Neuronal stem cell (in vitro differentiated cells): ENCODE data around the gene FOXD1.

Experiments
- DNase-seq: peaks from one replicate; pipeline ENCODE4 v3.0.0-alpha.2; 2013; ENCODE audit warnings: low spot score
- H2AFZ ChIP-seq: one replicate; pipeline ENCODE4 v1.6.1; 2013; ENCODE audit warnings: mild to moderate bottlenecking, low read length, inconsistent platforms
- H2AK5ac ChIP-seq: 2 replicates; pipeline ENCODE4 v1.6.1; 2013; ENCODE audit warnings: low read depth, mild to moderate bottlenecking, inconsistent platforms, low read length, moderate library complexity, mixed read lengths
- H2BK120ac ChIP-seq: 2 replicates; pipeline ENCODE4 v1.6.1; 2013; ENCODE audit warnings: low read depth, mild to moderate bottlenecking, inconsistent platforms, low read length, moderate library complexity, mixed read lengths
- H2BK12ac ChIP-seq: one replicate; pipeline ENCODE4 v1.6.1; 2013; ENCODE audit warnings: low read length, inconsistent platforms
- H2BK15ac ChIP-seq: 2 replicates; pipeline ENCODE4 v1.6.1; 2013; ENCODE audit warnings: mild to moderate bottlenecking, low read length, inconsistent platforms, mixed read lengths
- H2BK5ac ChIP-seq: one replicate; pipeline ENCODE4 v1.6.1; 2013; ENCODE audit warnings: inconsistent platforms, mild to moderate bottlenecking, low read length, moderate library complexity
- H3K14ac ChIP-seq: one replicate; pipeline ENCODE4 v1.6.1; 2013; ENCODE audit warnings: low read length, inconsistent platforms
- H3K18ac ChIP-seq: 2 replicates; pipeline ENCODE4 v1.6.1; 2013; ENCODE audit warnings: low read length, inconsistent platforms
- H3K23ac ChIP-seq: 2 replicates; pipeline ENCODE4 v1.6.1; 2013; ENCODE audit warnings: low read depth, mild to moderate bottlenecking, mixed read lengths, low read length, inconsistent platforms; ENCODE audit not compliant: poor library complexity
- H3K27ac ChIP-seq: replicated peaks from 3 replicates; pipeline ENCODE4 v1.5.1; 2013; ENCODE audit warnings: low read length, inconsistent platforms
- H3K27me3 ChIP-seq, 3 experiments: 2 replicates each; pipeline ENCODE4 v1.6.1; 2013; ENCODE audit warnings: low read length in 3 of 3, mild to moderate bottlenecking in 2 of 3, inconsistent platforms in 1 of 3, low read depth in 1 of 3, mixed read lengths in 1 of 3, moderate library complexity in 1 of 3; ENCODE audit not compliant: control insufficient read depth in 3 of 3, insufficient read depth in 3 of 3
- H3K36me3 ChIP-seq, 2 donors: replicated peaks in 1 of 2; 2 replicates each; pipeline ENCODE4 v1.6.1; 2013; ENCODE audit warnings: low read length in 2 of 2; ENCODE audit not compliant: control insufficient read depth in 2 of 2, insufficient read depth in 2 of 2
- H3K4ac ChIP-seq: 2 replicates; pipeline ENCODE4 v1.6.1; 2013; ENCODE audit warnings: inconsistent platforms, mild to moderate bottlenecking, low read length, moderate library complexity
- H3K4me1 ChIP-seq, 2 donors: 1 replicate in 1 of 2; 2 replicates in 1 of 2; pipeline ENCODE4 v1.6.1; 2013; ENCODE audit warnings: low read length in 2 of 2, low read depth in 1 of 2; ENCODE audit not compliant: control insufficient read depth in 2 of 2, insufficient read depth in 1 of 2
- H3K4me2 ChIP-seq: one replicate; pipeline ENCODE4 v1.6.1; 2013; ENCODE audit warnings: mild to moderate bottlenecking, low read length, inconsistent platforms; ENCODE audit not compliant: insufficient read depth, poor library complexity, severe bottlenecking
- H3K4me3 ChIP-seq, 2 donors: 2 replicates each; pipeline ENCODE4 v1.5.1; 2013; ENCODE audit warnings: low read length in 2 of 2, mild to moderate bottlenecking in 2 of 2, inconsistent platforms in 1 of 2, moderate library complexity in 1 of 2
- H3K79me1 ChIP-seq: one replicate; pipeline ENCODE4 v1.6.1; 2013; ENCODE audit warnings: low read depth, mild to moderate bottlenecking, inconsistent platforms, low read length, moderate library complexity
- H3K9ac ChIP-seq: one replicate; pipeline ENCODE4 v1.6.1; 2013; ENCODE audit warnings: mild to moderate bottlenecking, low read depth, low read length, inconsistent platforms; ENCODE audit not compliant: poor library complexity
- H3K9me3 ChIP-seq, 2 donors: replicated peaks in 1 of 2; 2 replicates each; pipeline versions ENCODE3 to v1.6.1; 2013; ENCODE audit warnings: low read length in 2 of 2, mild to moderate bottlenecking in 2 of 2, inconsistent platforms in 1 of 2, low read depth in 1 of 2, mixed read lengths in 1 of 2, moderate library complexity in 1 of 2; ENCODE audit not compliant: control insufficient read depth in 2 of 2, insufficient read depth in 1 of 2
- H4K8ac ChIP-seq: one replicate; pipeline ENCODE4 v1.6.1; 2013; ENCODE audit warnings: low read depth, mild to moderate bottlenecking, inconsistent platforms, low read length, moderate library complexity
- H4K91ac ChIP-seq: one replicate; pipeline ENCODE4 v1.6.1; 2013; ENCODE audit warnings: low read length, low read depth, mild to moderate bottlenecking, inconsistent platforms; ENCODE audit not compliant: poor library complexity
- WGBS, 2 donors: extraction: QIAGEN DNeasy Blood & Tissue Kit; methylation state at CpG; one replicate each; pipeline ENCODE4 v1.1.7; 2013; ENCODE audit warnings: missing lambda C conversion rate in 2 of 2, mixed read lengths in 1 of 2; ENCODE audit not compliant: insufficient read length in 2 of 2, insufficient replicate concordance in 1 of 2; ENCODE audit errors: extremely low coverage in 2 of 2; 5-methylcytosine and 5-hydroxymethylcytosine counted together

FOXD1 gene

DNA sequence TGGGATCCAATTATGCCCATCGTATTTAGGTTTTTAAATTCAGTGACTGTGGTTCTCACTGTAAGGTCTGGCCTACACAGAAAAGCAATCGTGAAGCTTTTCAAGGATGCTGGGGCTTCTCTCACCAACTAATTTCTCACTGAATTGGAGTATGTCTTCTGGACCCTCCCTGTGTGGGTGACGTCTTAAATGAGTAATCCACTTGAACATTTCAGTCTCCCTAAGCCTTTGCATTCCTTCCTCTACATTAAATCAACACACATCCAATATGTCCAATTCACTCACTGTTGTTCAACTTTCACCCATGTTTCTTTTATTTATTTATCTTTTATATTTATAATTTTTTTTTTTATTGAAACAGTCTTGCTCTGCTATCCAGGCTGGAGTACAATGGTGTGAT, 37.1 kb upstream of the FOXD1 start:
- Histone ChIP-seq H2BK120ac (no peak overlapping the region), H3K4me2 (no peak overlapping the region), H3K4me1 (peaks cover 0 to 2% of the 10 kb centered on the region in 2 donors), H2BK5ac (no peak overlapping the region), H3K18ac (no peak overlapping the region), H4K91ac (no peak overlapping the region), H3K27me3 (peaks cover 0 to 53% (median 0%) of the 10 kb centered on the region in 3 experiments), H3K9ac (no peak overlapping the region), H2AFZ (no peak overlapping the region), H3K4ac (no peak overlapping the region), H3K36me3 (no peaks in the 10 kb centered on the region), H3K27ac (no peak overlapping the region), H4K8ac (no peak overlapping the region), H2BK12ac (no peak overlapping the region), H2AK5ac (no peak overlapping the region), H2BK15ac (no peak overlapping the region), H3K14ac (no peak overlapping the region), H3K9me3 (no peaks in the 10 kb centered on the region), H3K79me1 (no peaks in the 10 kb centered on the region), H3K23ac (no peak overlapping the region), H3K4me3 (no peak overlapping the region)
- WGBS, 2 donors, result no CpG with 5 or more reads among the region's 3 CpGs
- DNase-seq, result no peak

DNA sequence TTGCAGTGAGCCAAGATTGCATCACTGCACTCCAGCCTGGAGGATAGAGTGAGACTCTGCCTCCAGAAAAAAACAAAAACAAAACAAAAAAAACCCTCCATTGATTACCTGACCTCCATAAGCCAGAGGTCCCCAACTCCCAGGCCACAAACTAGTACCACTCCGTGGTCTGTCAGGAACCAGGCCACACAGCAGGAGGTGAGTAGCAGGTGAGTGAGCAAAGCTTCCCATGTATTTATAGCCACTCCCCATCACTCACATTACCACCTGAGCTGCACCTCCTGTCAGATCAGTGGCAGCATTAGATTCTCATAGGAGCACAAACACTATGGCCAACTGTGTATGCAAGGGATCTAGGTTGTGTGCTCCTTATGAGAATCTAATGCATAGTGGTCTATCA, 35.9 kb upstream of the FOXD1 start:
- Histone ChIP-seq H2AFZ (no peak overlapping the region), H4K91ac (no peak overlapping the region), H3K27me3 (peaks cover 0 to 60% (median 0%) of the 10 kb centered on the region in 3 experiments), H2BK120ac (no peak overlapping the region), H3K14ac (no peak overlapping the region), H3K9ac (no peak overlapping the region), H3K18ac (no peak overlapping the region), H3K23ac (no peak overlapping the region), H4K8ac (no peak overlapping the region), H3K4me1 (peaks cover 0 to 2% of the 10 kb centered on the region in 2 donors), H3K27ac (no peak overlapping the region), H2BK5ac (no peak overlapping the region), H3K4me2 (no peak overlapping the region), H2BK15ac (no peak overlapping the region), H3K79me1 (no peaks in the 10 kb centered on the region), H2BK12ac (no peak overlapping the region), H2AK5ac (no peak overlapping the region), H3K4ac (no peak overlapping the region), H3K4me3 (no peak overlapping the region), H3K36me3 (no peaks in the 10 kb centered on the region), H3K9me3 (no peaks in the 10 kb centered on the region)
- no CpG with 5 or more reads among the region's 1 CpG for WGBS, 2 donors
- DNase-seq, result no peak

GRCh38 chr5:73483676-73484075, 35.1 kb upstream of the FOXD1 start:
- H3K4me2 ChIP-seq, result no peak overlapping the region
- no peak overlapping the region for H4K8ac ChIP-seq
- no peak overlapping the region for H3K9ac ChIP-seq
- H3K9me3 ChIP-seq, result no peaks in the 10 kb centered on the region
- H3K4me3 ChIP-seq, result no peak overlapping the region
- no peak overlapping the region for H2BK5ac ChIP-seq
- no peaks in the 10 kb centered on the region for H3K36me3 ChIP-seq
- no CpG with 5 or more reads among the region's 4 CpGs for WGBS, 2 donors
- no peak overlapping the region for H2AK5ac ChIP-seq
- H2BK15ac ChIP-seq, result no peak overlapping the region
- H3K18ac ChIP-seq, result no peak overlapping the region
- no peak for DNase-seq
- H4K91ac ChIP-seq, result no peak overlapping the region
- H3K23ac ChIP-seq, result no peak overlapping the region
- H2BK12ac ChIP-seq, result no peak overlapping the region
- H2AFZ ChIP-seq, result no peak overlapping the region
- H3K4me1 ChIP-seq, result peaks cover 0 to 2% of the 10 kb centered on the region in 2 donors
- H3K14ac ChIP-seq, result no peak overlapping the region
- no peaks in the 10 kb centered on the region for H3K79me1 ChIP-seq
- H3K4ac ChIP-seq, result no peak overlapping the region
- H2BK120ac ChIP-seq, result no peak overlapping the region
- peaks cover 0 to 54% (median 0%) of the 10 kb centered on the region in 3 experiments for H3K27me3 ChIP-seq
- H3K27ac ChIP-seq, result no peak overlapping the region

DNA sequence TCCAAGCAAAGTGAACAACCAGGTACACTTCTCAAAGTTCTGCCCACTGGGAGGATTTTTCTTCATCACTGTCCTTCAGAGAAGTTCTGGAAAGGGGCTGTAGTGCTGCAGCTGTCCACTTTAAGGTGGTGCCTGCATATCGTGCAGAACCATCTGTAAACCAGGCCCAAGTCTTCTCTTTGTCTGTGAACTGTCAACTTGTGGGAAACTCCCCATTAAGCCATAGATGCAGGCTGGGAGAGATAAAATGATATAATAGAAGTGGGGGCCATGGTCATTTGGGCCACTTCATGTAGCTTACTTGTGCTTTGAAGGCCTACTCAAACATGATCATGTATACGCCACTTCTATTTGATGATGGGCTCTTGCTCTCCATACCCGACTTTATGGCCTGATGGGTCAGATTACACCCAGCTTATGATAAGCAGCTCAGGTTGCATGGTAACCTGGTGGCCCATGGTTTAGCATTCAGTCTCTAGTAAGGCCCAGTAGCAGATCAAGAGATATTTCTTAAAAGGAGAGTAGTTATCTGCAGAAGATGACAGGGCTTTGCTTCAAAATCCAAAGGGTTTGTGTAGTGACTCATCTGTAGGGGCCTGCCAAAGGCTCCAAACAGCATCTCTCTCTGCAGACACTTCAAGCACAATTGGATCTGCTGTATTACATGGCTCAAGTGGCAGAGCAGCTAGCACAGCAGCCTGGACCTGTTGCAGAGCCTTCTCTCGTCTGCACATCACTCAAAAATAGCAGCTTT, 34.0 kb upstream of the FOXD1 start:
- H3K14ac ChIP-seq, result no peak overlapping the region
- no peaks in the 10 kb centered on the region for H3K9me3 ChIP-seq
- no peak overlapping the region for H2AK5ac ChIP-seq
- H4K8ac ChIP-seq, result no peak overlapping the region
- no CpG with 5 or more reads among the region's 4 CpGs for WGBS, 2 donors
- H2BK120ac ChIP-seq, result no peak overlapping the region
- H3K18ac ChIP-seq, result no peak overlapping the region
- no peak overlapping the region for H3K4ac ChIP-seq
- peaks cover 0 to 43% (median 0%) of the 10 kb centered on the region in 3 experiments for H3K27me3 ChIP-seq
- H3K4me2 ChIP-seq, result no peak overlapping the region
- no peak overlapping the region for H3K23ac ChIP-seq
- no peaks in the 10 kb centered on the region for H3K79me1 ChIP-seq
- no peak overlapping the region for H4K91ac ChIP-seq
- H3K27ac ChIP-seq, result no peak overlapping the region
- no peak overlapping the region for H2BK12ac ChIP-seq
- no peak overlapping the region for H2BK15ac ChIP-seq
- no peak overlapping the region for H2AFZ ChIP-seq
- no peak for DNase-seq
- peaks cover 0 to 2% of the 10 kb centered on the region in 2 donors for H3K4me1 ChIP-seq
- no peak overlapping the region for H3K9ac ChIP-seq
- H3K36me3 ChIP-seq, result no peaks in the 10 kb centered on the region
- no peak overlapping the region for H3K4me3 ChIP-seq
- no peak overlapping the region for H2BK5ac ChIP-seq
